ENCODE results near the gene TACR2.

The TACR2 gene

DNA sequence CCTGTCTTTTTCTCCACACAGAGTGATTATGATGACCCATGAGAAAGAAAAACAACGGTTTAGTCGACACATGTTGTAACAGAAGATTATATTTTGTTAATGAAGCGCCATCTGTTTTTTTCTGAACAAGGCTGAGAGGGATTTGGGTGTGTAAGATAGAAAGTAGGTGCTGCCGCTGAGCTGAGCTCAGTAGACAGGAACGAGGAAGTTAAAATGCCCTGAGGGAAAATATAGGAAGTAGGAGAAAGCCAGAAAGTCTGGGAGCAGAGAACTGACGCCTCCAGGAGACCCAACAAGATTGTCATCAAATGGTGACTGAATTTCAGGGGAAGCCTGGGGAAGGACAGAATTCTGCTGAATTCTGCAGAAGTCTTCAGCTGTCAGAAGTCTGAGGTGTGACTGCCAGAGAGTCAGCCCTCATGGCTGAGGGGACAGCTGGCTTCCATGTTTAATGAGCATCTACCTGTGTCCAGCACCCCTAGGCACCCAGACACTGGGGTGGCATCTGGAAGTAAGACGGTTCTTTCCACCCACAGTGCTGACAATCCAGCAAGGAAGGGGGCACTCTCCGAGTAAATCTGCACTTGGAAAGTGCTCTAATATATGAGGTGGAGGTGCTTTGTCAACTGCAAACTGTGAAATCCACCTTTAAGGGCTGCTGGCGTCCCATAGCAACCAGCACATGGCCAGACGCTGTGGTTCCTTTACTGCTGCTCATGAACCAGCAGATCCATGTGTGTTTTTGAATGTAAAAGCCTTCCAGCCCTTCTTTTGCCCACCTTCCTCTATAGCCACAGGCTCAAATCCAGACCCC is 22.0 kb upstream of the TACR2 start:
- no peak for TF ChIP-seq Cebpa-rat (IDR thresholded peaks at IDR 0.05)

DNA sequence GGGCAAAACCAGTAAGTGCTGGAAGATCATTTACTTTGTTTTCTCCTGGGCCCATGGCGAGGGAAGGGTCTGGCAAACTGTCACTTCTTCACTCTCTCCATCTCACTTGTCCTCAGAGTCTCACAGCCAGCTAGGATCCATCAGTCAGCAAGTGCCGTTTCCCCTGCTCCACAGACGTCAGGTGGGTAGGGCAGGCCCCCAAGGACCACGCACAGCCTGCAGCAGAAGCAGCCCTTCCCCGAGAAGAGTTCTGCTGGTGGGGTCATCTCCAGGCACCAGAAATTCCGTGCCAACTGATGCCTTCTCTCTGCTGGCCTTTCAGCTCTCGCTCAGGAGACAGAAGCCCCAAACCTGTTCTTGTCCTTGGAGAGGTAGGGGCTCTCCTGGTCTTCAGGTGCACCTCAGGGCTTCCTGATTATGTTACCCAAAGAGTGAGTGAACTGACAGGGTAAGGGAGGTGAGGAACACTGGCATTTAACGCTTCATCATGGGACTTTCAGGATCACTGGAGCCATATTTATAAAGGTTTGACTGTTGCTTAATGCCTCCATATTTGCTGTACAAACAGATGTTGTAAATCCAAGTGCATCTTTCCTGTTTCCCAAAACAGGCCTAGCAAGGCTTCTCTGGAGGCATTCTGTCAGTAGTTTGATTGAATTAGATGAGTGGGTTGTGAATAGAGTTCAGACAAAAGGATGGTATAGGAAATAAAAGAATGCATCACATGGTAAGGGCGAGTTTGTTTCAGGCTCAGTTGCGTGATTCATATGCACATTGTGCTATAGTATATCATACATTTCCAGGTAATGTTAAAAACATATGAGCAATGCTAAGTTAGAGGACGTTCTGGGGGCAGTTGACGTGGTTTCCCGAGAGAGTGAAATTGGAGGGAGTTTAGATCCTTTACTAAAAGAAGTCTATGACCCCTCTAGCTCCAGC is 20.9 kb upstream of the TACR2 start:
- Histone ChIP-seq H4K20me1 (no peaks in the 10 kb centered on the region), H3K4me3 (no peak overlapping the region), H3K27me3 (no peaks in the 10 kb centered on the region), H3K36me3 (no peaks in the 10 kb centered on the region), H3K9ac (no peak overlapping the region), H3K27ac (peak overlapping the region; percentile 16; the same call in 1 of the 2 replicates), H3K4me1 (peaks cover 54% of the 10 kb centered on the region), H3K9me3 (peaks cover 17% of the 10 kb centered on the region), H3K4me2 (peak overlapping the region; percentile 66)
- TF ChIP-seq Cebpa-rat (IDR thresholded peaks at IDR 0.05), result no peak

More for the DNA sequence above, 22.0 kb upstream of the TACR2 start:
- H3K4me1 ChIP-seq, result peaks cover 59% of the 10 kb centered on the region
- H3K27me3 ChIP-seq, result no peaks in the 10 kb centered on the region
- H3K9ac ChIP-seq, result peak overlapping the region; percentile 26; the same call in 1 of the 2 replicates
- H3K4me2 ChIP-seq, result peak overlapping the region; percentile 66
- H4K20me1 ChIP-seq, result no peaks in the 10 kb centered on the region
- H3K4me3 ChIP-seq, result no peak overlapping the region
- H3K36me3 ChIP-seq, result no peaks in the 10 kb centered on the region
- peak overlapping the region; percentile 16; the same call in 1 of the 2 replicates for H3K27ac ChIP-seq
- peaks cover 17% of the 10 kb centered on the region for H3K9me3 ChIP-seq

DNA sequence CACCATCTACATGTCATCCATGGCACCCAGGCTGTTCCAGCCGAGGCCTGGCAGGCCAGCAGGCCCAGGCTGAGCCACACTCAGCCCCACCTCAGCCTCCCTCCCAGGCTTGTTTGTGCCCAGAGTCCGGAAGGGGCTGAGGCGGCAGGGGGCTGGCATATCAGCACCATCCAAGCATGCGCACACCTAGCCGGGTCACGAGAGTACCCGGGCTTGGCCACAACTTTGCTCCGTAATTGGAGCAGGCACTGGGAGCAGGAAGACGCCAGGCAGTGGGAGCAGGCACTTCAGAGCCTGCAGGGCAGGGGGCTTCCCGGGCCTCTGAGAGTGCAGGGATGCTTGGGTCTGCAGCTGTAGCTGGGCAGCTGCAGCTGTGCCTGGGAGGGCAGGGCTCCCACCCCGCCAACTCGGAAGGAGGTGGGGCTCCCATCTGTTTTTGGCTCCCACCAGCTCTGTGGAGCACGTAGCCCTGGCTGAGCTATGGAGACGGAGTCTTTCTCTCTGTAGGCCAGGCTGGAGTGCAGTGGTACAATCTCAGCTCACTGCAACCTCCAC is 19.3 kb upstream of the TACR2 start:
- Histone ChIP-seq H3K27me3 (no peaks in the 10 kb centered on the region), H3K4me1 (peaks cover 41% of the 10 kb centered on the region), H3K4me3 (no peak overlapping the region), H4K20me1 (no peaks in the 10 kb centered on the region), H3K9ac (no peak overlapping the region), H3K27ac (no peak overlapping the region), H3K4me2 (no peak overlapping the region), H3K36me3 (no peaks in the 10 kb centered on the region), H3K9me3 (peaks cover 17% of the 10 kb centered on the region)
- TF ChIP-seq Cebpa-rat (IDR thresholded peaks at IDR 0.05), result no peak

DNA sequence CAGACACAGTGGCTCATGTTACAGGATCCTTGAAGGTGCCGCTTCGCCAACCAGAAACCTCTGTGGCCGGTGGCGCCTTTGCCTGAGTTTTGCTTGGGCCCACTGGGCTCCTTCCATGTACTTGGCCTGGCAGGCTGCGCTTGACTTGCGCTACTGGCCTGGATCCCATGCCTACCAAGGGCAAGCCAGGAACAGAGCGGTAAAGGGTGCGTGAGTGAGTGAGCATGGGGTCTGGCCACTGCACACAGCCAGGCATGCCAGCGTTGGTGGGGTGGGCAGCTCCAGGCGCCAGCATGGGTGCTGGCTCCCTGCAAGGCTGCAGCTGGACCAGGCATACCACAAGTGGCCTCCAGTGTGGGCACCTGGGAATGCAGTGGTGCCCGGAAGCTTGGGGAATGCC is 18.2 kb upstream of the TACR2 start:
- peaks cover 17% of the 10 kb centered on the region for H3K9me3 ChIP-seq
- no peak overlapping the region for H3K4me2 ChIP-seq
- no peaks in the 10 kb centered on the region for H3K36me3 ChIP-seq
- no peak overlapping the region for H3K4me3 ChIP-seq
- TF ChIP-seq Cebpa-rat (IDR thresholded peaks at IDR 0.05), result no peak
- H3K9ac ChIP-seq, result no peak overlapping the region
- H4K20me1 ChIP-seq, result no peaks in the 10 kb centered on the region
- H3K27ac ChIP-seq, result no peak overlapping the region
- H3K27me3 ChIP-seq, result no peaks in the 10 kb centered on the region
- H3K4me1 ChIP-seq, result peaks cover 29% of the 10 kb centered on the region

DNA sequence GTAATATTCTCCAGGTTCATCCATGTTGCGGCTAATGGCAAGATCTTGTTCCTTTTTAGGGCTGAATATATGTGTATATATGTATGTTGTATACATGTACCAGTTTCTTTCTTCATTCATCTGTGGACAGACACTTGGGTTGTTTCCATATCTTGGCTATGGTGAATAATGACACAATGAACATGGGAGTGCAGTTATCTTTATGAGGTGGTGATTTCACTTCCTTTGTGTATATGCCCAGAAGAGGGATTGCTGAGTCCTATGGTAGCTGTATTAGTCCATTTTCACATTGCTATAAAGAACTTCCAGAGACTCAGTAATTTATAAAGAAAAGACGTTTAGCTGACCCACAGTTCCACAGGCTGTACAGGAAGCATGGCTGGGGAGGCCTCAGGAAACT is 17.5 kb upstream of the TACR2 start:
- no peak overlapping the region for H3K4me2 ChIP-seq
- H3K27ac ChIP-seq, result no peak overlapping the region
- no peak overlapping the region for H3K9ac ChIP-seq
- H3K4me1 ChIP-seq, result peaks cover 22% of the 10 kb centered on the region
- no peaks in the 10 kb centered on the region for H3K36me3 ChIP-seq
- no peaks in the 10 kb centered on the region for H3K27me3 ChIP-seq
- H3K9me3 ChIP-seq, result peaks cover 17% of the 10 kb centered on the region
- TF ChIP-seq Cebpa-rat (IDR thresholded peaks at IDR 0.05), result no peak
- no peak overlapping the region for H3K4me3 ChIP-seq
- H4K20me1 ChIP-seq, result no peaks in the 10 kb centered on the region

DNA sequence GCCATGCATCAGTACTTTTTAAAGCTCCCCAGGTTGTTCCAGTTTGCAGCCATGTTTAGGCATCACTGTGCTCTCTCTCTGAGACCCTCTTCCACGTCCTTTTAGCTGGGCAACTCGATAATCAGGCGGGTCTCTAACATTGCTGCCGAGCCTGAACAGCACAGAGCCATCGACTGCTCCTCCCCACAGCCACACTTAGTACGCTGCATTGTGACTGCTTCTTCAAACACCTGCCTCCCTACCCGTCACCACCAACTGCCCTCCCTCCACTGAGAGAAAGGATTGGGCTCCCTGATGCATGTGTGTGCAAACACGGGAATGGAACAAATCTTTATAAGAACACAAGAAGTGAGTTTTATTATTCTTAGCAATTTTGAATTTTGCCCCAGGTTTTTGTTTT is 11.4 kb upstream of the TACR2 start:
- TF ChIP-seq Cebpa-rat (IDR thresholded peaks at IDR 0.05), result no peak
- H3K27ac ChIP-seq, result no peak overlapping the region
- peak overlapping the region; percentile 28; the same call in 1 of the 2 replicates for H3K4me2 ChIP-seq

DNA sequence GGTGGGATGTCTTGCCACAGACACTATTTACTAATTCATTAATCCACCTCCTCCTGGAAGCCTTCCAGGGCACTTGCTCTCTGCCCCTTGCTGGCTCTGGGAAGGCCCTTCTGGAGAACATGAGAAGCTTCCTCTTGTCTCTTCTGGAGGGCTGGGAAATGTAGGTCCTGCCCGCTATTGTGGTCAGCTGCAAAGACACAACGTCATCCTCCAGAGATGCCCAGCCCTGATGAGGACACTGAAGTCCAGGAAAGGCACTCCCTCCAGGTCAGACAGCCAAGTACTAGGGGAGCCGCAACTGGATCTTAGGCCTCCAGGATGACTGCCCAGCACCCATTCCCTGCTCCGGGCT is 9.6 kb upstream of the TACR2 start:
- H3K27me3 ChIP-seq, result no peaks in the 10 kb centered on the region
- H3K27ac ChIP-seq, result no peak overlapping the region
- H3K4me3 ChIP-seq, result no peak overlapping the region

More for the DNA sequence above, 11.4 kb upstream of the TACR2 start:
- H3K27me3 ChIP-seq, result no peaks in the 10 kb centered on the region
- no peak overlapping the region for H3K4me3 ChIP-seq
- H3K4me1 ChIP-seq, result peaks cover 23% of the 10 kb centered on the region
- no peaks in the 10 kb centered on the region for H3K9me3 ChIP-seq
- H3K9ac ChIP-seq, result no peak overlapping the region
- no peaks in the 10 kb centered on the region for H4K20me1 ChIP-seq
- H3K36me3 ChIP-seq, result no peaks in the 10 kb centered on the region

DNA sequence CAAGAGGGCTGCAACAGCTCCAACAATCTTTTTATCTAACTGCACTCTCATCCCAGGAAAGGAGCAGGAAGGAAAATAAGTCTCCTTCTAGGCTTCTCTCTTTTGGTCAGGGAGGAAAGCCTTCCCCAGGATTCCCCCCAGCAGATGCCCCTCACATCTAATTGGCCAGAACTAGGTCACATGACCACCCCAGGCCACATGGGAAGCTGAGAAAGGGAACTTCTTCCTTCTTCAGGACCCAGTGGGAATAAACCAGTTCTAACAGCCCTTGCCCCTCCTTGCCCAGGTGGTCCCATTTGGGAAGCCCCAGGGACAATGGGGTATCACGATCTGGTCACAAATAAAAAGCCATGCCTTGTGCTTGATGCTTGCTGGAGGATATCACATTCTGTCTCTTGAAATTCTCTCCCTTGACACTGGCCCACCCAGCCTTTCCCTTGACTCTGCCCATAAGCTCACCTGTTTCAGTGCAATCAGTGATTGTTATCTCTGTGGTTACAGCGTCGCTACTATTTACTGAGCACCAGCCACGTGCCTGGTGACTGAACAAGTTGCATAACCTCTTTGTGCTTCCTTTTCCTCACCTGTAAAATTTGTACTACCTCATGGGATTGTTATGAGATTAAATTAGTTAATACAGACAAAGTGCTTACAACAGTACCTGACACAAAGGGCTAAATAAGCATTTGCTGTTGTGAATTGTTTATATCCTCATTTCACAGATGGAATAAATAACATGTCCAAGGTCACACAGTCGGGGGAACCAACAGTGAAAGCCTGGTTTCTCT is 9.0 kb upstream of the TACR2 start:
- Histone ChIP-seq H3K9me3 (no peaks in the 10 kb centered on the region), H3K4me1 (peaks cover 23% of the 10 kb centered on the region), H3K9ac (no peak overlapping the region), H3K27me3 (no peaks in the 10 kb centered on the region), H4K20me1 (no peaks in the 10 kb centered on the region), H3K27ac (no peak overlapping the region), H3K4me3 (no peak overlapping the region), H3K36me3 (no peaks in the 10 kb centered on the region), H3K4me2 (peak overlapping the region; percentile 37)
- TF ChIP-seq Cebpa-rat (IDR thresholded peaks at IDR 0.05), result no peak

More for the DNA sequence above, 9.6 kb upstream of the TACR2 start:
- no peak overlapping the region for H3K9ac ChIP-seq
- H4K20me1 ChIP-seq, result no peaks in the 10 kb centered on the region
- no peak overlapping the region for H3K4me2 ChIP-seq
- no peaks in the 10 kb centered on the region for H3K9me3 ChIP-seq
- no peaks in the 10 kb centered on the region for H3K36me3 ChIP-seq
- peaks cover 23% of the 10 kb centered on the region for H3K4me1 ChIP-seq
- no peak for TF ChIP-seq Cebpa-rat (IDR thresholded peaks at IDR 0.05)

DNA sequence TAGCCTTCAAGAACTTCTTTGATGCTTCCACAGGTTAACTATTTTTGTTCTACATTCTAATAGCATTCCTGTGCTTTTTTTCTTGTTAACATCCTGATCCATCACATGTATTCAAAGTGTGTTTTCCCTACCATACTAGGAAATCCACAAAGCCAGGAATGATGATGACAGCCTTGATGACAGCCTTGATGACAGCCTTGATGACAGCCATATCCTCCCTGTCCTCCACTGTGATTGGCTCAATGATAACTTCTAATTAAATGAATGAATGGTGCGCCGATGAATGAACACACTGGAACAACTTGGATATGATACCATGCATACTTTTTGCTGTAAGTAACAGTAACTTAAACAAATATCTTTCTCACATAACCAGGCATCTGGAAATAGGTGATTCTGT is 8.3 kb upstream of the TACR2 start:
- H3K4me2 ChIP-seq, result no peak overlapping the region
- TF ChIP-seq Cebpa-rat (IDR thresholded peaks at IDR 0.05), result no peak
- no peaks in the 10 kb centered on the region for H3K36me3 ChIP-seq
- H3K9me3 ChIP-seq, result no peaks in the 10 kb centered on the region
- peaks cover 23% of the 10 kb centered on the region for H3K4me1 ChIP-seq
- H3K27me3 ChIP-seq, result no peaks in the 10 kb centered on the region
- no peaks in the 10 kb centered on the region for H4K20me1 ChIP-seq
- no peak overlapping the region for H3K9ac ChIP-seq
- no peak overlapping the region for H3K4me3 ChIP-seq
- no peak overlapping the region for H3K27ac ChIP-seq

All from BLaER1 (cell line).